ENCODE data around the gene UBE2D4. TPM values are rescaled to one million over a fixed set of nuclear protein-coding genes. Genes with fewer than 3 reads are reported as not detected.
"Not testable (repeated sequence)": the region's sequence is repeated elsewhere in the genome, so short reads cannot be mapped to it uniquely, and the experiment has no call there.

The UBE2D4 gene
- total RNA-seq, 4 donors from 2014 or later, result 13.6 to 29.1 (median 17.2) TPM

DNA sequence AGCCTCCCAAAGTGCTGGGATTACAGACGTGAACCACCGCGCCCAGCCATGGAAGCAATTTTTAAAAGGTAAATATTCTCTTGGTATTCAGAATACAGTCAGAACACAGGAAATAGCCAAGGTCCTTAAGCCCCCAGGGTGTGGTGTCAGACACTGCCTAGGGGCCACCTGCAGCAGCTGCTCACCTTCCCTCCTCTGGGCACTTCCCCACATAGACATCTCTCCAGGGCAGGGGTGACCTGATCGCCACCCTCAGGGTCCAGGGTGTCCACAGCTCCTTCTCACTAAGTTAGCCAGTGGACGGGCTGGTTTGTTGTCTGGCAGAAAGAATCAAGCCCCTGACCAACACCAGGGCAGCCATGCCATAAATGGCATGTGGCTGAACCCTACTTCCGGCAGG lies 35.8 kb upstream of the UBE2D4 start:
- Histone ChIP-seq H3K4me1 (peaks cover 10% of the 10 kb centered on the region), H3K27me3 (no peaks in the 10 kb centered on the region), H3K27ac (no peak overlapping the region), H3K36me3 (peaks cover 17% of the 10 kb centered on the region), H3K9me3 (no peaks in the 10 kb centered on the region), H3K4me3 (no peak overlapping the region)
- no peak for DNase-seq (ENCODE audit: low spot score in 2 of 2)
- TF ChIP-seq, protein P1, sequence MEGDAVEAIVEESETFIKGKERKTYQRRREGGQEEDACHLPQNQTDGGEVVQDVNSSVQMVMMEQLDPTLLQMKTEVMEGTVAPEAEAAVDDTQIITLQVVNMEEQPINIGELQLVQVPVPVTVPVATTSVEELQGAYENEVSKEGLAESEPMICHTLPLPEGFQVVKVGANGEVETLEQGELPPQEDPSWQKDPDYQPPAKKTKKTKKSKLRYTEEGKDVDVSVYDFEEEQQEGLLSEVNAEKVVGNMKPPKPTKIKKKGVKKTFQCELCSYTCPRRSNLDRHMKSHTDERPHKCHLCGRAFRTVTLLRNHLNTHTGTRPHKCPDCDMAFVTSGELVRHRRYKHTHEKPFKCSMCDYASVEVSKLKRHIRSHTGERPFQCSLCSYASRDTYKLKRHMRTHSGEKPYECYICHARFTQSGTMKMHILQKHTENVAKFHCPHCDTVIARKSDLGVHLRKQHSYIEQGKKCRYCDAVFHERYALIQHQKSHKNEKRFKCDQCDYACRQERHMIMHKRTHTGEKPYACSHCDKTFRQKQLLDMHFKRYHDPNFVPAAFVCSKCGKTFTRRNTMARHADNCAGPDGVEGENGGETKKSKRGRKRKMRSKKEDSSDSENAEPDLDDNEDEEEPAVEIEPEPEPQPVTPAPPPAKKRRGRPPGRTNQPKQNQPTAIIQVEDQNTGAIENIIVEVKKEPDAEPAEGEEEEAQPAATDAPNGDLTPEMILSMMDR (IDR thresholded peaks at IDR 0.05), result no peak
- 96% methylated on average over 4 of the region's 6 CpGs for WGBS

DNA sequence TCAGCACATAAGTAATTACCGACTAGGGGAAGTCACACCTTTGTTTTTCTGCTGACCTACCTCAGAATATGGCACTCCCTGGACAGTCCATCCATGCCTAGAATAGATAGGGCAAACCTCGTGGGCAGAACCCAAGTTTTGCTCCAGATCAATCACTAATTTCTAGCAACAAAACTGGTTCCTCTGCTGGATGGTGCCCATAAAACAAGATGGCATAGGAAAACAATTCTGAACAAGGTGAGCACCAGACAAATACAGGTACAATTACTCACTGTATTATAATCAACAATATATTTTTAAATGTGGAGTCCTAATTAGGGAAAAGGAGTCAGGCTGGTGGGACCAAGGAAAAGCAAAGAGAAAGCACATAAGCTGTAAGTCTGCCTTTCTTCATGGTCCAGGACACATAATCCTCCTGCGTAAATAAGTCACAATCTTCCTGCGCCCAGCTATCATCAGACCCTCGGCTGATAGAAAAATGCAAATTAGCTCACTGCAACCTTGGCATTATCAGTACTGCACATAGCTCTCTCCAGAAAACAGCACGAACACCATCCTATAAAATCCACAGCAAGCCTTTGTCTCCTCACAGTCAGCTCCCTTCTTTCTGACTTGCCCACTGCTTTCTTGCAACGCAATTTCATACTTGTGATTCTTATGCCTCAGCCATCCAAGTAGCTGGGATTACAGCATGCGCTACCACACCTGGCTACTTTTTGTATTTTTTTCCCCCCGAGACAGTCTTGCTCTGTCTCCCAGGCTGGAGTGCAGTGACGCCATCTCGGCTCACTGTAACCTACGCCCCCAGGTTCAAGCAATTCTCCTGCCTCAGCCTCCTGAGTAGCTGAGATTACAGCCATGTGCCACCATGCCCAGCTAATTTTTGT lies 34.9 kb upstream of the UBE2D4 start:
- DNase-seq (ENCODE audit: low spot score in 2 of 2), result no peak
- peaks cover 10% of the 10 kb centered on the region for H3K4me1 ChIP-seq
- H3K4me3 ChIP-seq, result no peak overlapping the region
- WGBS, result 87% methylated on average over 12 of the region's 12 CpGs
- TF ChIP-seq EP300 (IDR thresholded peaks at IDR 0.05) (no peak), POLR2A (IDR thresholded peaks at IDR 0.05) (no peak), POLR2AphosphoS5 (IDR thresholded peaks at IDR 0.05) (no peak)
- TF ChIP-seq, protein P1 (IDR thresholded peaks at IDR 0.05), result no peak
- no peak overlapping the region for H3K27ac ChIP-seq
- no peaks in the 10 kb centered on the region for H3K27me3 ChIP-seq
- H3K36me3 ChIP-seq, result peaks cover 9% of the 10 kb centered on the region
- H3K9me3 ChIP-seq, result no peaks in the 10 kb centered on the region

DNA sequence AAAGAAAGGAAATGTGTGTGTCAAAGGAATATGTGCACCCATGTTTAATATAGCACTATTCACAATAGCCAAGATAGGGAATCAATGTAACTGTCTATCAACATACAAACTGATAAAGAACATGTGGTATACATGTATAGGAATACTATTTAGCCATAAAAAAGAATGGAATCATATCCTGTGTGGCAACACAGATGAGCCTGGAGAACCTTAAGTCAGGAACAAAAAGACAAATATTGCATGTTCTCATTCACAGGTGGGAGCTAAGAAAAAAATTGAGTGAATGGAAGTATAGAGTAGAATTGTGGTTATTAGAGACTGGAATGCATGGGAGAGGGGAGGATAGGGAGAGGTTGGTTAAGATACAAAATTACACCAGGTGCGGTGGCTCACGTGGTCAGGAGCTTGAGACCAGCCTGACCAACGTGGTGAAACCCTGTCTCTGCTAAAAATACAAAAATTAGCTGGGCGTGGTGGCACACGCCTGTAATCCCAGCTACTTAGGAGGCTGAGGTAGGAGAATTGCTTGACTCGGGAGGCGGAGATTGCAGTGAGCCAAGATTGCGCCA lies 30.3 kb upstream of the UBE2D4 start:
- no peak overlapping the region for H3K27ac ChIP-seq
- H3K36me3 ChIP-seq, result no peaks in the 10 kb centered on the region
- H3K4me3 ChIP-seq, result no peak overlapping the region
- no peaks in the 10 kb centered on the region for H3K27me3 ChIP-seq
- no peak for DNase-seq (ENCODE audit: low spot score in 2 of 2)
- no peaks in the 10 kb centered on the region for H3K4me1 ChIP-seq
- TF ChIP-seq POLR2AphosphoS5 (IDR thresholded peaks at IDR 0.05) (no peak), POLR2A (IDR thresholded peaks at IDR 0.05) (no peak), EP300 (IDR thresholded peaks at IDR 0.05) (no peak)
- TF ChIP-seq, protein P1 (IDR thresholded peaks at IDR 0.05), result no peak
- H3K9me3 ChIP-seq, result no peaks in the 10 kb centered on the region
- WGBS, result 95% methylated on average over 8 of the region's 8 CpGs

DNA sequence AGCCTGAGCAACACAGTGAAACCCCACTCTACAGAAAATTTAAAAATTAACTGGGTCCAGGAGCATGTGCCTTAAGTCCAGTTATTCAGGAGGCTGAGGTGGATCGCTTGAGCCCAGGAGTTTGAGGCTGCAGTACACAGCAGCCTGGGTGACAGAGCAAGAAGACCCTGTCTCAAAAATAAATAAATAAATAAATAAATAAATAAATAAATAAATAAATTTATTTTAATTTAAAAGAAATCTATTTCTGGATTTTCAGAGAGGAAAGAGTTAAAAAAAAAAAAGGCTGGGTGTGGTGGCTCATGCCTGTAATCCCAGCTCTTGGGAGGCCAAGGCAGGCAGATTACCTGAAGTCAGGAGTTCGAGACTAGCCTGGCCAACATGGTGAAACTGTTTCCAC lies 27.7 kb upstream of the UBE2D4 start:
- H3K36me3 ChIP-seq; H3K9me3 ChIP-seq; H3K4me1 ChIP-seq; H3K27me3 ChIP-seq; H3K4me3 ChIP-seq; H3K27ac ChIP-seq; DNase-seq (ENCODE audit: low spot score in 2 of 2): not testable (repeated sequence)
- 98% methylated on average over 2 of the region's 2 CpGs for WGBS

DNA sequence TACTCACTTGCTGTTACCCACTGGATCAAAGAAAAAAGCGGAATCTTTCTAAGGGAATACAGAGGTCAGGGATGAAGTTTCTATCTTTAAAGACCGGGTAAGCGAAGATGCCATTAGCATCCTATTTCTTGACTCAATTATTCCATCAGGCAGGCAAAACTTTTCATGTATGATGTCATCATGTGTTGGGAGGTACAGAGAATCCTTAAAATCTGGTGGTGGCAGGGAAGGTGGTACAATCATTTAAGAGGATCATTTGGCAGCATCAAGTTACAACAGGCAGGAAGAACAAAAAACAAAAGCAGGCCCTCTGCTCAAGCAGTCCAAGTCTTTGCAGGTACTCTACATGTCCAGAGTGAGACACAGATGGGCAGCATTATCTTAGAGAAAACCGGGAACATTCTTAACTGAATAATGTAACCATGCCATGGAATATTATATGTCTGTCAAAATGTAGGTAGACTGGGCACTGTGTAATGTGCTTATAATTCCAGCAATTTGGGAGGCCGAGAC lies 23.6 kb upstream of the UBE2D4 start:
- Histone ChIP-seq H3K36me3 (no peaks in the 10 kb centered on the region), H3K9me3 (no peaks in the 10 kb centered on the region), H3K4me1 (peaks cover 28% of the 10 kb centered on the region), H3K27me3 (no peaks in the 10 kb centered on the region), H3K27ac (no peak overlapping the region), H3K4me3 (no peak overlapping the region)
- no peak for DNase-seq (ENCODE audit: low spot score in 2 of 2)
- WGBS, result 93% methylated on average over 5 of the region's 5 CpGs
- TF ChIP-seq POLR2AphosphoS5 (IDR thresholded peaks at IDR 0.05), result no peak
- no peak for TF ChIP-seq POLR2A (IDR thresholded peaks at IDR 0.05)
- TF ChIP-seq, protein P1 (IDR thresholded peaks at IDR 0.05), result no peak
- TF ChIP-seq EP300 (IDR thresholded peaks at IDR 0.05), result no peak
